HEK293T (cell line): ENCODE results near the gene SLC35E2B.

Experiments
- CTCF ChIA-PET: fragments of 350-600 bp; formaldehyde crosslinking; extraction: SDS; loops from one replicate; lab custom pipeline; 2021; ENCODE audit warnings: antibody characterized with exemption, inconsistent platforms; lab: Yijun Ruan, JAX
- POLR2A ChIA-PET: fragments of 350-600 bp; formaldehyde crosslinking; extraction: SDS; loops from one replicate; lab custom pipeline; 2020; ENCODE audit warnings: antibody characterized with exemption, inconsistent platforms; lab: Yijun Ruan, JAX
- DNase-seq: peaks from one replicate; pipeline ENCODE4 v3.0.0; 2012; ENCODE audit warnings: mixed read lengths; ENCODE audit errors: extremely low spot score
- ARNT ChIP-seq: fragments of 450-650 bp; IDR thresholded peaks from 2 replicates; pipeline ENCODE4 v1.6.1; 2017; ENCODE audit warnings: mild to moderate bottlenecking
- BHLHE40 ChIP-seq: fragments of 450-650 bp; IDR thresholded peaks from 2 replicates; pipeline ENCODE4 v1.6.1; 2016; ENCODE audit warnings: mild to moderate bottlenecking, moderate library complexity, borderline replicate concordance
- CTBP1 ChIP-seq: fragments of 450-650 bp; IDR thresholded peaks from 2 replicates; pipeline ENCODE4 v1.6.1; 2016; ENCODE audit warnings: borderline replicate concordance
- ELF4 ChIP-seq: fragments of 450-650 bp; IDR thresholded peaks from 2 replicates; pipeline ENCODE4 v1.6.1; 2017; ENCODE audit warnings: antibody characterized with exemption
- FOXA1 ChIP-seq: fragments of 450-650 bp; IDR thresholded peaks from 2 replicates; pipeline ENCODE4 v1.6.1; 2016; ENCODE audit warnings: mild to moderate bottlenecking
- FOXK2 ChIP-seq: fragments of 450-650 bp; IDR thresholded peaks from 2 replicates; pipeline ENCODE4 v1.6.1; 2016; ENCODE audit warnings: mild to moderate bottlenecking
- FOXM1 ChIP-seq: fragments of 450-650 bp; IDR thresholded peaks from 2 replicates; pipeline ENCODE4 v1.6.1; 2017; ENCODE audit warnings: mild to moderate bottlenecking, borderline replicate concordance
- HDGF ChIP-seq: fragments of 450-650 bp; IDR thresholded peaks from 2 replicates; pipeline ENCODE4 v1.6.1; 2017; ENCODE audit warnings: antibody characterized with exemption, borderline replicate concordance
- L3MBTL2 ChIP-seq: fragments of 450-650 bp; conservative IDR thresholded peaks from 2 replicates; pipeline ENCODE4 v1.6.1; 2016; ENCODE audit warnings: mild to moderate bottlenecking
- LEF1 ChIP-seq: fragments of 450-650 bp; IDR thresholded peaks from 2 replicates; pipeline ENCODE4 v1.6.1; 2017; ENCODE audit warnings: mild to moderate bottlenecking, borderline replicate concordance
- NFRKB ChIP-seq: fragments of 450-650 bp; IDR thresholded peaks from 2 replicates; pipeline ENCODE4 v1.6.1; 2016; ENCODE audit warnings: mild to moderate bottlenecking, moderate library complexity
- SP1 ChIP-seq: fragments of 450-650 bp; IDR thresholded peaks from 2 replicates; pipeline ENCODE4 v1.6.1; 2017
- SUZ12 ChIP-seq: fragments of 450-650 bp; IDR thresholded peaks from 2 replicates; pipeline ENCODE4 v1.6.1; 2016; ENCODE audit warnings: mild to moderate bottlenecking
- TARDBP ChIP-seq: fragments of 450-650 bp; IDR thresholded peaks from 2 replicates; pipeline ENCODE4 v1.6.1; 2016
- ZNF384 ChIP-seq: fragments of 450-650 bp; IDR thresholded peaks from 2 replicates; pipeline ENCODE4 v1.6.1; 2016
- TF ChIP-seq, protein P1 (sequence below): fragments of 450-650 bp; IDR thresholded peaks from 2 replicates; pipeline ENCODE4 v1.6.1; 2016

Gene SLC35E2B

DNA sequence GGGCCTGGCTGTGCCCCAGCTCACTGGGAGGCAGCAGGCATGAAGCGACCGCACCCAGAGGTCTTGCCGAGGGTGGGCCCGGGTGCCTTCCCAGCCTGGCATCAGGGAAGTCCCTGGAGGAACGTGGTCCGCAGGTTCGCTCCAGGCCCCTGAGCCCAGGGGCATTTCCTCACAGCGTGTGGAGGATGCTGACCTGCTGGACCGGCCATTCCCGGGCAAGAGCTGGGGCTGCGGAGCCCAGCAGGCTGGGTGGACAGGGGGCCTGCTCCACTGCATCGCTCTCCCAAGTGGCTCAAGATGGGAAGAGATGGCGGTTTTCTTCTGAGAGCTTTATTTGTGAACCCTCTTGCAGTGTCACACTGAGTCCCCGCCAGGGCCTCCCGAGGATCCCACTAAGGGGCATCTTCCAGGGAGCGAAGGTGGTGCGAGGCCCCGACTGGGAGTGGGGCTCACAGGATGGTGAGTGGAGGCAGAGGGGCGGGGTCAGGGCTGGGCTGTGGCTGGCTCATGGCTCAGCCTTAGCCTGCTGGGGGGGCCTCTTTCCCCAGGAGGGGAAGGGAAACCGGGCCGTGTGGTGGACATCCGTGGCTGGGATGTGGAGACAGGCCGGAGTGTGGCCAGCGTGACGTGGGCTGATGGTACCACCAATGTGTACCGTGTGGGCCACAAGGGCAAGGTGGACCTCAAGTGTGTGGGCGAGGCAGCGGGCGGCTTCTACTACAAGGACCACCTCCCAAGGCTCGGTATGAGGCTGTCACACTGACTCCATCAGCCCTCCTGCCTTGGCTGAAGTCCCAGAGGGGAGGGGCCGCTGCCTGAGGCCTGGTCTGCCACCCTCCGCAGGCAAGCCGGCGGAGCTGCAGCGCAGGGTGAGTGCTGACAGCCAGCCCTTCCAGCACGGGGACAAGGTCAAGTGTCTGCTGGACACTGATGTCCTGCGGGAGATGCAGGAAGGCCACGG, 67.9 kb downstream of the SLC35E2B start:
- CTCF ChIA-PET: no interaction called here
- no peak for DNase-seq
- POLR2A ChIA-PET: interaction anchor here (2.5 kb wide), 1 partner anchor 9 kb away, joined by 7 read pairs; the partner anchor contains the start of gene MIB2
- TF ChIP-seq ZNF384 (no peak), CTBP1 (no peak), LEF1 (no peak), FOXA1 (no peak), HDGF (no peak), SUZ12 (no peak), FOXM1 (no peak), FOXK2 (no peak), BHLHE40 (no peak), SP1 (no peak), TARDBP (no peak), L3MBTL2 (no peak), ELF4 (no peak), NFRKB (no peak), ARNT (no peak)
- TF ChIP-seq, protein P1, sequence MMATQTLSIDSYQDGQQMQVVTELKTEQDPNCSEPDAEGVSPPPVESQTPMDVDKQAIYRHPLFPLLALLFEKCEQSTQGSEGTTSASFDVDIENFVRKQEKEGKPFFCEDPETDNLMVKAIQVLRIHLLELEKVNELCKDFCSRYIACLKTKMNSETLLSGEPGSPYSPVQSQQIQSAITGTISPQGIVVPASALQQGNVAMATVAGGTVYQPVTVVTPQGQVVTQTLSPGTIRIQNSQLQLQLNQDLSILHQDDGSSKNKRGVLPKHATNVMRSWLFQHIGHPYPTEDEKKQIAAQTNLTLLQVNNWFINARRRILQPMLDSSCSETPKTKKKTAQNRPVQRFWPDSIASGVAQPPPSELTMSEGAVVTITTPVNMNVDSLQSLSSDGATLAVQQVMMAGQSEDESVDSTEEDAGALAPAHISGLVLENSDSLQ: no peak

DNA sequence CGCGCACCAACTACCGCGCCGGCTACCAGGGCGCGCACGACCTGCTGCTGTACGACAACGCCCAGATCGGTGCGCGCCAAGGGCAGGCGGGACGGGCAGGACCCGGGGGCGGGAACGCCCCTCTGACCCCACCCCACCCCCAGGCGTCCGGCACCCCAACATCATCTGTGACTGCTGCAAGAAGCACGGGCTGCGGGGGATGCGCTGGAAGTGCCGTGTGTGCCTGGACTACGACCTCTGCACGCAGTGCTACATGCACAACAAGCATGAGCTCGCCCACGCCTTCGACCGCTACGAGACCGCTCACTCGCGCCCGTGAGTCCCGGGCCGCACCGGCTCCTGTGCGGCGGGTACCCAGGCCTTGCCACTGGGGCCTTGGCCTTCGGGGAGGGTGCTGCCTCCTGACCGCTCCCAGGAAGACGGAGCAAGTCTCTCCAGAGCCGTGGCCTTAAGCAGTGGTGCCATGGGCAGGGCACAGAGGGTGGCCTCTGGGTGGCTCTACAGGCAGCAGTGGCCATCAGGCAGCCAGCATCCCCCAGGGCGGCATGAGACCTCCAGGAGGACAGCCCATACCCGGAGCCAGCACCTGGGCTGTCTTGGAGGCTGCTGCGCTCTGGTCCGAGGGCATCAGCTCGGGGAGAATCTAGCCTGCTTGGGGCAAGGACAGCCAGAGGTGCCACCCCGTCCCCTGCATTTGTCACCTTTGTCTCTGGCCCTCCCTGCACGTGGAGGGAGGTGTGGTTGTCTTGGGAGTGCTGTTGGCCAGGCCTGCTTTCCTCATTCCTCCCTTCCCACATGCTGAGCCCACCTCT, 68.8 kb downstream of the SLC35E2B start:
- no peak for DNase-seq
- TF ChIP-seq LEF1 (no peak), FOXA1 (no peak), L3MBTL2 (no peak), ELF4 (no peak), HDGF (no peak), TARDBP (no peak), SP1 (no peak), BHLHE40 (no peak), FOXK2 (no peak), ZNF384 (no peak), SUZ12 (no peak), CTBP1 (no peak), FOXM1 (no peak), ARNT (no peak), NFRKB (no peak)
- TF ChIP-seq, protein P1: no peak
- ChIA-PET CTCF (no interaction called here), POLR2A (no interaction called here)

DNA sequence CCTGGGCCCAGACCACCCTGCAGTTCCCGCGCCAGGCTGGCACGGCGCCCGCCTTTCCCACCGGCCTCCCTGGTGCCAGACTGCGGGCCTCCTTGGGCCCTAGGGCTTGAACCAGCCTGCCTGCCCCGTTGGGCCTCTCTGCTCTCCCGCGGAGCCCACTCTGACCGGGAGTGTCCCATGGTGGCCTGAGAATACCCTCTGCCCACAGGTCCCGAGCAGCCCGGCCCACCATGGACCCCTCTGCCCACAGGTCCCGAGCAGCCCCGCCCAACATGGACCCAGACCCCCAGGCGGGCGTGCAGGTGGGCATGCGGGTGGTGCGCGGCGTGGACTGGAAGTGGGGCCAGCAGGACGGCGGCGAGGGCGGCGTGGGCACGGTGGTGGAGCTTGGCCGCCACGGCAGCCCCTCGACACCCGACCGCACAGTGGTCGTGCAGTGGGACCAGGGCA, 69.4 kb downstream of the SLC35E2B start:
- CTCF ChIA-PET: no interaction called here
- TF ChIP-seq NFRKB (no peak), HDGF (no peak), TARDBP (no peak)
- TF ChIP-seq, protein P1: no peak
- POLR2A ChIA-PET: no interaction called here
- no peak for DNase-seq

DNA sequence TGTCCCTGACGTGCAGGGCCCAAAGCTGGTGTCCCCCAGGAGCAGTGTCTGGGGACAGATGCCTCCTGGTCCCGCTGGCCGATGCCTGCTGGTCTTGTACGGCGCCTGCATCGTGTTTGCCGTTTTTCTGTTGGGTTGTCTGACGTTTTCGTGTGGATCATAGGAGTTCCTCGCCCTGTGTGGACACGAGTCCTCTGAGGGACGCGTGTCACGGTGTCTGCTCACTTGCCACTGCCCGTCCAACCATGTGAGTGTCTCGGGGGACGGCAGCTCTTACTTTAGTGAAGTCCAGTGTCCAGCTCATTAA, 69.9 kb downstream of the SLC35E2B start:
- no peak for DNase-seq
- POLR2A ChIA-PET: interaction anchor here (1.0 kb wide), 1 partner anchor 25 kb away, joined by 3 read pairs; no protein-coding TSS in a partner anchor
- CTCF ChIA-PET: no interaction called here
- TF ChIP-seq TARDBP: no peak

DNA sequence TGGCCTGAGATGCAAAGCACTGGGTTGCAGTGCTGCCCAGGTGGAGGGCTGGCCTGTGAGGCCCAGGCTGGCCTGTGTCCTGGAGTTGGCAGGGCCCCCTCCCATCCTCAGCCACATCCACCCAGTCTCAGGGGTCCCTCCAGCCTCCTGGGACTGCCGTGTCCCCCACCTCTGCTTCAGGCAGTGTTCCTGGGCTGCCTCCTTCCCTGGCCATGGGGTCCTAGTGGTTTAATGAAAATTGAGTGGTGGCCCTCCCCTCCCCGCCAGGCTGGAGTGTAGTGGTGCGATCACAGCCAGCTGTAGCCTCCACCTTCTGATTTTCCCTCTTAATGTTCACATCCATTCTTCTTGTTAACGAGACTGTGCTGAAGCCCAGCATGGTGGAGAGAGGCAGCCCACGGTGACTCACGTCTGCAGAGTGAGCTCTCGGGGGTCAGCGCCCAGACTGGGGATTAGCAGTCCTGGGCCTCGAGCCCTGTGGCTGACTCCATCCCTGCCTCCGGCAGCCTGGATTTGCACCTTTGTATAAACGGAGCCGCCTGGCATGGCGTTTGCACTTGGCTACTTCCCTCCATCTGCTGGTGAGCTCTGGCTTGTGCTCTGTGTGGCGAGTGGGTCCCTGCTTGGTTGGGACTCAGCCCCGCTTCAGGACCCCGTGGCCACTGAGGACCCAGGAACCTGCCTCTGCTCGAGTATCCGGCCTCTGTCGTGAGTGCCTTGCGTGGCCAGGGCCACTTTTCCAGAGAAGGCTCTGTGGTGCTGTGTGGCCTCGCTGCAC, 70.4 kb downstream of the SLC35E2B start:
- TF ChIP-seq CTBP1 (no peak), LEF1 (no peak), TARDBP (no peak), ZNF384 (no peak), HDGF (no peak), BHLHE40 (no peak)
- ChIA-PET CTCF (no interaction called here), POLR2A (interaction anchor here (1.0 kb wide), 1 partner anchor 25 kb away, joined by 3 read pairs; no protein-coding TSS in a partner anchor)
- no peak for DNase-seq
